ENCODE results near the gene TRIM44. TPM values are rescaled to one million over a fixed set of nuclear protein-coding genes. Genes with fewer than 3 reads are reported as not detected.

Gene TRIM44
- total RNA-seq, 2 experiments from 2014 or later: 11.3 to 19.9 TPM

- Histone ChIP-seq H3K9me2 (ENCODE audit: insufficient read depth, low read length) (no peaks in the 10 kb centered on the region), H3K4me2 (ENCODE audit: low read length) (no peak overlapping the region), H4K20me1 (ENCODE audit: insufficient read depth, low read length) (no peaks in the 10 kb centered on the region), H3K9me3 (ENCODE audit: low read length) (no peaks in the 10 kb centered on the region), H3K79me2 (ENCODE audit: insufficient read depth, low read depth, low read length) (no peaks in the 10 kb centered on the region), H3K27ac (ENCODE audit: low read depth, low read length, poor library complexity, severe bottlenecking) (no peak overlapping the region), H3K4me1 (ENCODE audit: insufficient read depth, low read length, poor library complexity, severe bottlenecking) (no peaks in the 10 kb centered on the region), H3K4me3 (ENCODE audit: low read depth, low read length, poor library complexity, severe bottlenecking) (no peak overlapping the region), H3K36me3 (ENCODE audit: insufficient read depth, low read length) (no peaks in the 10 kb centered on the region), H2AFZ (ENCODE audit: low read length) (no peak overlapping the region)
- intact Hi-C loops (cut with micrococcal nuclease; ENCODE audit: unreplicated experiment): no loop called here
- ChIA-PET POLR2A (interaction anchor here (0.6 kb wide), 3 partner anchors 13 to 792 kb away, joined by 3 read pairs; no protein-coding TSS in a partner anchor), CTCF (ENCODE audit: unreplicated experiment) (no interaction called here)
- no peak for DNase-seq (ENCODE audit: low spot score)
- BruUV-seq (replicated peaks): no TSS peak
- TF ChIP-seq EZH2phosphoT487 (IDR thresholded peaks at IDR 0.05; ENCODE audit: borderline replicate concordance, low read depth, low read length) (no peak), CTCF (conservative IDR thresholded peaks at IDR 0.05; ENCODE audit: low read length) (no peak)
Observed at GRCh38 chr11:35784699-35785098, 122.1 kb downstream of the TRIM44 start.

- no peaks in the 10 kb centered on the region for H3K4me1 ChIP-seq (ENCODE audit: insufficient read depth, low read length, poor library complexity, severe bottlenecking)
- H3K79me2 ChIP-seq (ENCODE audit: insufficient read depth, low read depth, low read length): no peaks in the 10 kb centered on the region
- intact Hi-C loops (cut with micrococcal nuclease; ENCODE audit: unreplicated experiment): no loop called here
- TF ChIP-seq EZH2phosphoT487 (IDR thresholded peaks at IDR 0.05; ENCODE audit: borderline replicate concordance, low read depth, low read length): no peak
- TF ChIP-seq CTCF (conservative IDR thresholded peaks at IDR 0.05; ENCODE audit: low read length): no peak
- H3K9me2 ChIP-seq (ENCODE audit: insufficient read depth, low read length): no peaks in the 10 kb centered on the region
- no TSS peak for BruUV-seq (replicated peaks)
- no peaks in the 10 kb centered on the region for H4K20me1 ChIP-seq (ENCODE audit: insufficient read depth, low read length)
- no peaks in the 10 kb centered on the region for H3K9me3 ChIP-seq (ENCODE audit: low read length)
- H3K36me3 ChIP-seq (ENCODE audit: insufficient read depth, low read length): no peaks in the 10 kb centered on the region
- ChIA-PET CTCF (ENCODE audit: unreplicated experiment) (no interaction called here), POLR2A (interaction anchor here (0.6 to 1.4 kb wide), 4 partner anchors 12 to 716 kb away, joined by 3 read pairs; no protein-coding TSS in a partner anchor)
- no peak overlapping the region for H3K4me3 ChIP-seq (ENCODE audit: low read depth, low read length, poor library complexity, severe bottlenecking)
- no peak for DNase-seq (ENCODE audit: low spot score)
- H3K27ac ChIP-seq (ENCODE audit: low read depth, low read length, poor library complexity, severe bottlenecking): no peak overlapping the region
- no peak overlapping the region for H3K4me2 ChIP-seq (ENCODE audit: low read length)
- H2AFZ ChIP-seq (ENCODE audit: low read length): no peak overlapping the region
Observed at GRCh38 chr11:35785287-35786167, 123.0 kb downstream of the TRIM44 start.

- H3K79me2 ChIP-seq (ENCODE audit: insufficient read depth, low read depth, low read length): no peaks in the 10 kb centered on the region
- H3K4me2 ChIP-seq (ENCODE audit: low read length): no peak overlapping the region
- H3K4me3 ChIP-seq (ENCODE audit: low read depth, low read length, poor library complexity, severe bottlenecking): no peak overlapping the region
- DNase-seq (ENCODE audit: low spot score): no peak
- H3K9me2 ChIP-seq (ENCODE audit: insufficient read depth, low read length): no peaks in the 10 kb centered on the region
- ChIA-PET CTCF (ENCODE audit: unreplicated experiment) (no interaction called here), POLR2A (interaction anchor here (0.6 to 1.4 kb wide), 2 partner anchors 13 to 715 kb away, joined by 3 read pairs; no protein-coding TSS in a partner anchor)
- no peak overlapping the region for H2AFZ ChIP-seq (ENCODE audit: low read length)
- H3K36me3 ChIP-seq (ENCODE audit: insufficient read depth, low read length): no peaks in the 10 kb centered on the region
- intact Hi-C loops (cut with micrococcal nuclease; ENCODE audit: unreplicated experiment): no loop called here
- H4K20me1 ChIP-seq (ENCODE audit: insufficient read depth, low read length): no peaks in the 10 kb centered on the region
- no peaks in the 10 kb centered on the region for H3K4me1 ChIP-seq (ENCODE audit: insufficient read depth, low read length, poor library complexity, severe bottlenecking)
- TF ChIP-seq CTCF (conservative IDR thresholded peaks at IDR 0.05; ENCODE audit: low read length) (no peak), EZH2phosphoT487 (IDR thresholded peaks at IDR 0.05; ENCODE audit: borderline replicate concordance, low read depth, low read length) (no peak)
- no TSS peak for BruUV-seq (replicated peaks)
- H3K9me3 ChIP-seq (ENCODE audit: low read length): no peaks in the 10 kb centered on the region
- no peak overlapping the region for H3K27ac ChIP-seq (ENCODE audit: low read depth, low read length, poor library complexity, severe bottlenecking)
Observed at GRCh38 chr11:35786188-35786587, 123.6 kb downstream of the TRIM44 start.
